GM21619 (cell line): ENCODE results near the gene TTC39A.

Experiments
- ATAC-seq: cut with Tn5 transposase; IDR thresholded peaks from one replicate; pipeline ENCODE4 v1.9.1; 2021; ENCODE audit not compliant: unreplicated experiment

TTC39A gene

GRCh38 chr1:51316113-51316845 is 14.1 kb downstream of the TTC39A start:
- no peak for ATAC-seq

GRCh38 chr1:51314974-51315373 is 15.4 kb downstream of the TTC39A start:
- ATAC-seq, result no peak

GRCh38 chr1:51313961-51314777 is 16.2 kb downstream of the TTC39A start:
- no peak for ATAC-seq

- no peak for ATAC-seq
Measured at GRCh38 chr1:51313268-51313852, 17.0 kb downstream of the TTC39A start.

- ATAC-seq, result no peak
Measured at GRCh38 chr1:51312718-51313117, 17.6 kb downstream of the TTC39A start.

GRCh38 chr1:51311826-51312225 is 18.5 kb downstream of the TTC39A start:
- ATAC-seq, result no peak

- ATAC-seq, result no peak
Measured at GRCh38 chr1:51310871-51311613, 19.3 kb downstream of the TTC39A start.

GRCh38 chr1:51309291-51309690 is 21.1 kb downstream of the TTC39A start:
- no peak for ATAC-seq

GRCh38 chr1:51308636-51309035 is 21.7 kb downstream of the TTC39A start:
- ATAC-seq, result no peak

GRCh38 chr1:51306950-51307349 is 23.4 kb downstream of the TTC39A start:
- no peak for ATAC-seq

GRCh38 chr1:51305371-51305823 is 25.0 kb downstream of the TTC39A start:
- no peak for ATAC-seq

GRCh38 chr1:51304360-51304759 is 26.0 kb downstream of the TTC39A start:
- no peak for ATAC-seq

- ATAC-seq, result peak; percentile 36
Measured at GRCh38 chr1:51303751-51304251, 26.6 kb downstream of the TTC39A start.

- no peak for ATAC-seq
Measured at GRCh38 chr1:51303315-51303714, 27.0 kb downstream of the TTC39A start.

GRCh38 chr1:51302746-51303145 is 27.6 kb downstream of the TTC39A start:
- ATAC-seq, result no peak

- ATAC-seq, result no peak
Measured at GRCh38 chr1:51302270-51302669, 28.1 kb downstream of the TTC39A start.

- no peak for ATAC-seq
Measured at GRCh38 chr1:51301844-51302162, 28.6 kb downstream of the TTC39A start.

GRCh38 chr1:51301152-51301843 is 29.1 kb downstream of the TTC39A start:
- ATAC-seq, result no peak

- no peak for ATAC-seq
Measured at GRCh38 chr1:51299981-51300670, 30.2 kb downstream of the TTC39A start.
